Measurements from ENCODE around the gene SESN1.
A peak's percentile ranks its signal among the peaks of the same experiment; 100 is the strongest.

SESN1 gene

GRCh38 chr6:108959972-108960582 is 134.6 kb downstream of the SESN1 start:
- DNase-seq (ENCODE audit: low read depth) = no peak

- no peak for DNase-seq (ENCODE audit: low read depth)
Observed at GRCh38 chr6:108958900-108959770, 135.5 kb downstream of the SESN1 start.

DNA sequence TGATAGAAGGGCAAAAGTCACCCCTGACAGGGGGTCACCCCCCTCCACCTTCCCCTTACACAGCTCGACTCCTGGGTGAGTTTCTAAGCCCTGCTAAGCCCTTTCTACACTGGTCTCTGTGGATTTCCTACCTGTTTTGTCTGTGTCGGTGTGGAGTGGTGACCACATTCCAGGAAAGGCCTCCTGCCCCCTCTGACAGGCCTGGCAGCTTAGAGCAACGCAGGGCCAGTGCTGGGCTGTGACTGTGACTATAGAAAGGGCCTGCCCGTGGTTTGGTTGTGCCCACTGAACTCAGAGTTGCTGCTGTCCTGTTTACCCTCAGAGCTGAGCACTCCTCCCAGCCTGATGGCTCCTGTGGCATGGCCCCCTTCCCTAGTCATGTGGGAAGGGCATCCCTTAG is 137.4 kb downstream of the SESN1 start:
- no peak for DNase-seq (ENCODE audit: low read depth)

DNA sequence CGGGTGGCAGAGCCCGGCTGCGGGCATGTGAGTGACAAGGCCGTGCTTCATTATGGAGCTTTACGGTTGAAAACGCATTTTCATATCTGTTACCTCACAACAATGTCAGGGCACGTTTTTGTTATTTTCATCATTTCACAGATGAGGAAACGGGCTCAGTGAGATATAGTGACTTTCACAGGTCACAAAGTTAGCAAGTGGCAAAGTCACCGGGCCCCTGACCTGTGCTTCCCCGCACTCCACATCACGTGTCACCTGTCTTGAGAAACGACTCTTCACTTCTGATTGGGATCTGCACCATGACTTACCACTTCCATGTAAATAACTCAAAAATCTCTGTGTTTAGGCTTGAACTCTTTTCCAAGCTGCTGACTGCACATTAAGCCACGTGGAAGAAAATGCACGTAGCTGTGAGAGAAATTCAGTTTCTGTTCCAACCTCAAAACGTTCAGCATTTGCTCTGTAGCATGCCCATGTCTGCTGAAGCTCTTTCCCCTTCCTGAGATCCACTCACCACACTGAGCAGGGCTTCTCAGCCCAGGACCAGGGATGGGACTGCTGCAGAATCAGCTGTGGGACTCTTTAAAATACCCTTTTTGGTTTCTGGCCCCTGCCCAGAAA is 139.2 kb downstream of the SESN1 start:
- DNase-seq (ENCODE audit: low read depth) = no peak

- no peak for DNase-seq (ENCODE audit: low read depth)
Observed at GRCh38 chr6:108953681-108954080, 141.0 kb downstream of the SESN1 start.

GRCh38 chr6:108952776-108953486 is 141.7 kb downstream of the SESN1 start:
- no peak for DNase-seq (ENCODE audit: low read depth)

- no peak for DNase-seq (ENCODE audit: low read depth)
Observed at GRCh38 chr6:108951351-108951953, 143.2 kb downstream of the SESN1 start.

DNA sequence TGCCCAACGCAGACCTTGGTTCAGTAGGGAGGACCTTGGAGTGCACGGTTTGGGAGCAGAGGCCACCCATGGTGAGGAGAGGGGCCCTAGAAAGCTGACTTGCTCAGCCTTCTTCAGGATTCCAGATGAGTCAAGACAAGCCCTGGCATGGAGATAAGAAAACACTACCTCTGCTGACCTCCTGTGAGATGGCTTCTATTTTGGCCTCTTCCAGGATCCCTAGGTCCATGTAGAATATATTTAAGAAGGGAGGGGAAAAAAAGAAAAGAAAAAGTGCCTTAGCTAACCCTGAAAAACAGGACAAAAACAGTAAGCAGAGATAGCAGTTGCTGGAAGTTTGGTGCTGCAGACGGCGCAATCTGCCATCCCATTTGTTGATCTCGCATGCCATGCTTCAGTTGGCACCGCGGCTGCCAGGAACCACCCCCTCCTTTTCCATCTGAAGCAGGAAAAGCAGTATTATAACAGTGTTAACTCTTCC is 146.4 kb downstream of the SESN1 start:
- DNase-seq (ENCODE audit: low read depth) = no peak

DNA sequence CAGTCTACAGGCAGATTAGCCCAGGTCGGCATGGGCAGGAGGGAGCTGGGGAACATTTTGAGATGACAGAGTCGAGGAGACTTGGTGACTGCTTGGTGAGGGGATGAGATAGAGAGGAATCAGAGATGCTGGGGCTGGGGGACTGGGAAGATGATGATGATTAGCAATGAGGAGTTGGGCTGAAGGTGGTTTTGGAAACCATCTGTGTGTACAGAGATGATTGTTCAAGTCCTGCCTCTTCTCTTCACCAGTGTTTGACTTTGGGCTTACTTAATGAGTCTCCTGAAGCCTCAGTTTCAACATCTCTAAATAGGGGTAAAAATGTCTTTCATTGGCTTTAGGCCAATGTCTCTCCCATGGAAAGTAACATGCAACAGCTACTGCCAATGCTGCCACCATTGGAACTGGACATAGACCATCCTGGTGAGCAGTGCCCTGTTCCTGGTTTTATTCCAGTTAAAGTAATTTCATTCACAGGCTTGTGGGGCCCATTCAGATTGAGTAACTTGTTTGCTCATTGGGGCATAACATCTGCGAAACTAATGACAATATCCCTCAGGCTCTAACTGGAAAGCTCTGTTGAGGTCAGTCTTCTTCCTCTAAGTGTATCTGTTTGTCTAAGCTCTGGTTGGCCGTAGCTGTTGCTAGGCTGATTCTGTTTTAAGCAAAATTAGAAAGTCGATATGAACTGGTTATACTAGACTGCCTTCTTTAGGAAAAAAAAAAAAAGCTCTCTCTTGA is 147.4 kb downstream of the SESN1 start:
- no peak for DNase-seq (ENCODE audit: low read depth)

DNA sequence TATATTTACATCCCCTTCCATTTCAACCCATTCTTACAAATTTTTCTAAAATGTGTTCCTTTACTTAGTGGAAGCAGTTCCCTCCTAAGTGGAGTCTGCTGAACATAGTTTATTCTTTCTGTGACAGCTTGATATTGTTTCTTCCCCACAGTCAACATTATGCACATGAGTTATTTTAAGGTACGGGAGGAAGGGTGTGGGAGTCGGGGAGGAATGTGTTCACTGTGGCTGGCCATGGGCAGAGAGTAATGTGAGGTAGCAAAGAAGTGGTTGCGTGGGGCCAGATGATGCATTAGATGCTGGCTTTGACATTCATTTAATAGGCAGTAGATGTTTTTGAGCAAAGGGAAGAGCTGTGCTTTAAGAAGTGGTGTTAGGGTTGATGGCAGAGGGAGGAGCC is 148.0 kb downstream of the SESN1 start:
- DNase-seq (ENCODE audit: low read depth) = no peak

- DNase-seq (ENCODE audit: low read depth) = no peak
Observed at GRCh38 chr6:108945681-108946159, 148.9 kb downstream of the SESN1 start.

- DNase-seq (ENCODE audit: low read depth) = no peak
Observed at GRCh38 chr6:108944707-108945680, 149.7 kb downstream of the SESN1 start.

DNA sequence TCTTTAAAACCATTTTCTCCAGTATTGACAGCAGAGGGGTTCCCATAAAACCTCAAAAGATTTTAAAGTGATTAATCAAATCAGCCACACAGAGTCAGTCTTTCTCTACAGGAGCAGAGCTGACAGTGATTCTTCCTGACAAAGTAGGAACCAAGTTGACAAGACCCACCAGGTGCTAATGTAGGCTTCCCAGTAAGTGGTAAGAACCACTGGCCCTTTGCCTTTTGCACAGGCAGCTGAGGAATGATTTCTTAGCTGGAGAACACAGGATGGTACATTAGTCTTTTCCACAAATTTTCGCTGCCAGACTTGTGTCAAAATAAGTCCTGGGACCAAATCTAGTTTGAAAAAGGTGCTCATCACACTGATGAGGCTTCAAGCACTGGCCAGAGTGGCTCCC is 150.6 kb downstream of the SESN1 start:
- no peak for DNase-seq (ENCODE audit: low read depth)

DNA sequence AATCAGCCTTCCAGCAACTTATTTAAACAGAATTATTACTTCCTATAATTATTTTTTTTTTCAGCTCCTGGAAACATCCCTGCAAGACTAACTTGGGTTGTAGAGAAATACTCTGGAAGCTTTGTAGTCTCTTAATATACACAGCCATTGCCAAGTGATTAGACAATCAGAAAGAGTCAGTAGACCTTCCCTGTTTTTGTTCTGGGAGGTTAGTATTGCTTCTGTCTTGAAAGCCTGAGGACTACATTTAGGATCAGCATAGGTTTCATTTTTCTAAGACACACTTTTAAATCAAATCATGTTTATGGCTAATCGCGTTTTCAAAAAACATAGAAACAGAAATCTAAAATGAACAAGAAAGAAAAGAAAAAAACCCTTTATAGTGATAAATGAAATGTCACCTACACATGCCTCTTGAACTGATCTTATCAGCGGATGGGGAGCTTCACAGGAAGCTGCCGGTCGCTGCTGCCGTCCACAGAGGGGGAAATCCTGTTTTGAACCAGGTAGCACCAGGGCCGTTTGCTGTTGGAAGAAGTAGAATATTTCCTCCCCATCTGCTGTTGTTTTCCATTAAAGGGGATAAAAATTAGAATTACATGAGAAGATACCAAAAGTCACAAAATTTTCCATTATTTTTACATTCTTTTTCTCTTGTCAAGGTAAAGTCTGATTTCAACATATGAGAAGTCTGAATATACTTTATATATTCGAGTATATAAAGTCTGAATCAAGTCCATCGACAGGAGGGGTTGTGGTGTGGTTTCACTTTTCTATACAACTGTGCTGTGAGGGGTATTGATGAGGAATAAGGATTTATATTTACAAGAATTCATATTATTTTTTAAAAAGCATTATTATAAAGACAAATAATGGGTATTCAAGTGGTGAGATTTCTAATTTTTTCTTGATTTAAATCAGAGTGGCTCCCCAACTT is 151.8 kb downstream of the SESN1 start:
- DNase-seq (ENCODE audit: low read depth) = peak; percentile 39

- no peak for DNase-seq (ENCODE audit: low read depth)
Observed at GRCh38 chr6:108941859-108942258, 152.8 kb downstream of the SESN1 start.

DNA sequence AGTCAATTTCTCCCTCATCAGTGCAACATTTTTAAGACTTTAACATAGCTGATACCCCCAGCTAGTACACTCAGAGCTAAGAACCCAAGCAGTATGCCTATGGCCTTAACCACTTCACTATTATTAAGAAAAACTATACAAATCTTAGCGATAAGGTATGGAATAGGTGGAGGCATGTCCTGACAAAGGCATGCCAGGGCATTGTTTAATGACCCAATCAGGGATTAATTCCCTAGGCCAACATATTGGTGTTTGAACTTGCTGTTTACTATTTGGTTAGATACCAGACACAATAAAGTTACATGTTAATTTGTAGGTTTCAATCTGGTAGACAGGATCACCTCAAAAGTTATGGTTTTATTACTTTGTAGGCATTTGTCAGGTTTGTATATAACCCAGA is 153.4 kb downstream of the SESN1 start:
- DNase-seq (ENCODE audit: low read depth) = no peak

DNA sequence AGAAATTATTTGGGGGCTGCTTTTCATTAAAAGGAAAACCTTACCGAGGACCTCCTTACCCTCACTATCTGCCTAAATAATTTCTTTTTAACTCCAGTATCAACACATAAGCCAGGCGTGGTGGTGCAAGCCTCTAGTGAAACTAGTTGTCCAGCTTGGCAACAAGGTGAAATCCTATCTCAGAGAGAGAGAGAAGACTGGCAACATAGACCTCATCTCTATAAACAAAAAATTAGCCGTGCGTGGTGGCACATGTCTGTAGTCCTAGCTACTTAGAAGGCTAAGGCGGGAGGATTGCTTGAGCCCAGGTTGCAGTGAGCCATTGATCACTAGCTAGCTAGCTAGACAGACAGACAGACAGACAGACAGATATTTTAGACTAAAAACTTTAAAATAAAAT is 153.9 kb downstream of the SESN1 start:
- DNase-seq (ENCODE audit: low read depth) = no peak

- DNase-seq (ENCODE audit: low read depth) = no peak
Observed at GRCh38 chr6:108937170-108937569, 157.5 kb downstream of the SESN1 start.

All from activated T-cell treated with anti-CD3 and anti-CD28 coated beads for 24 hours (primary cell).